Activated CD8-positive, alpha-beta T cell treated with anti-CD3 and anti-CD28 coated beads, Interleukin-2, amount 10 ng/mL, durations not matched to agents 7 days and 5 days (primary cell): Measurements from ENCODE around the gene SSMEM1. TPM values are rescaled to one million over a fixed set of nuclear protein-coding genes. Genes with fewer than 3 reads are reported as not detected.

Experiments used
- ATAC-seq: fragments of 150-1000 bp; cut with Tn5 transposase; one replicate; pipeline ENCODE4 v1.10.0; 2021; ENCODE audit warnings: moderate library complexity
- CTCF ChIA-PET: fragments of 350-600 bp; sonication (Branson Sonifier 250); formaldehyde crosslinking; loops from one replicate; lab custom pipeline; 2021; ENCODE audit warnings: antibody characterized with exemption; lab: Charles Lee
- POLR2A ChIA-PET: fragments of 350-600 bp; sonication (Branson Sonifier 250); formaldehyde crosslinking; loops from one replicate; lab custom pipeline; 2021; ENCODE audit warnings: antibody characterized with exemption; lab: Charles Lee
- DNase-seq: peaks from one replicate; pipeline ENCODE4 v3.0.0-alpha.2; 2020
- H3K27ac Mint-ChIP-seq: one replicate; pipeline ENCODE4 v1.8.0; 2021; ENCODE audit warnings: mild to moderate bottlenecking, mixed read lengths
- H3K27me3 Mint-ChIP-seq: one replicate; pipeline ENCODE4 v1.8.0; 2021; ENCODE audit warnings: low read depth, mixed read lengths
- H3K36me3 Mint-ChIP-seq: one replicate; pipeline ENCODE4 v1.8.0; 2021; ENCODE audit warnings: low read depth, mixed read lengths
- H3K4me1 Mint-ChIP-seq: one replicate; pipeline ENCODE4 v1.8.0; 2021; ENCODE audit warnings: low read depth, mixed read lengths
- H3K4me3 Mint-ChIP-seq: one replicate; pipeline ENCODE4 v1.8.0; 2021; ENCODE audit warnings: mild to moderate bottlenecking, mixed read lengths
- H3K9me3 Mint-ChIP-seq: one replicate; pipeline ENCODE4 v1.8.0; 2022; ENCODE audit warnings: mixed read lengths; ENCODE audit not compliant: insufficient read depth
- total RNA-seq, 2 experiments: library from RNA; stranded (reverse); gene quantifications; one replicate each; pipeline ENCODE4 v1.2.3, GENCODE V29; 2021

SSMEM1 gene
- total RNA-seq, 2 experiments from 2014 or later, result not detected

DNA sequence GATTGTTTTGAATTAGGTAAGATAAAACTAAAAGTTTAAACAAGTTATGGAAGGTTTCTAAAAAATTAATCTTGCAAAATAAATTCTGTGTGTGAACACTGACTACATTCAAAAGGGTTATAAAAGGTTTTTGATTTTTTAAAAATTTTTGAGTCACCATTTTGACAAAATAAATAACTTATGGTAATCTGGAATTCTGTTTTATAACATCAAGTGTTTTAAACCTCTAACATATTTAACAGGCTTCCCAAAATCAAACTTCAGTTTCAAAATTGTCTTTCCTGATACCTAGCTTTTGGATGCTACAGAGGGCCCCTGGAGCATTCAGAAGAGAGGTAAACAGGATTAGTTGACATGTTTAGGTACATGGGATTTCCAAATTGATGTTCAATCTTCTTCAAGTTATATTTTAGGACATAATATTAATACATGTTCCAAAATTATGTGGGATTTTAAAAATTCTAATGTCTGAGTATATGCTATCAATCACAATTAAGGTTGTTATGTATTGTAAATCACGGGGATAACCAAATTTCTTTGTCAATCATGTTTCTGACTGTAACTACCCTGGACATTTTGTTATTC is 50.9 kb downstream of the SSMEM1 start:
- Mint-ChIP-seq H3K4me3 (no peak overlapping the region), H3K27ac (no peak overlapping the region), H3K9me3 (peaks cover 6% of the 10 kb centered on the region), H3K27me3 (peaks cover 3% of the 10 kb centered on the region), H3K4me1 (no peaks in the 10 kb centered on the region), H3K36me3 (no peaks in the 10 kb centered on the region)
- CTCF ChIA-PET, result no interaction called here
- POLR2A ChIA-PET, result no interaction called here
- no peak for DNase-seq
- ATAC-seq, result no peak

- no peak for ATAC-seq
- POLR2A ChIA-PET, result no interaction called here
- H3K4me3 Mint-ChIP-seq, result no peak overlapping the region
- CTCF ChIA-PET, result interaction anchor here (0.7 kb wide), 1 partner anchor 287 kb away, joined by 3 read pairs; no protein-coding TSS in a partner anchor
- H3K27ac Mint-ChIP-seq, result no peak overlapping the region
- no peaks in the 10 kb centered on the region for H3K4me1 Mint-ChIP-seq
- no peaks in the 10 kb centered on the region for H3K36me3 Mint-ChIP-seq
- peaks cover 3% of the 10 kb centered on the region for H3K27me3 Mint-ChIP-seq
- peaks cover 6% of the 10 kb centered on the region for H3K9me3 Mint-ChIP-seq
- no peak for DNase-seq
Measured at GRCh38 chr7:130262448-130262847, 54.8 kb downstream of the SSMEM1 start.

DNA sequence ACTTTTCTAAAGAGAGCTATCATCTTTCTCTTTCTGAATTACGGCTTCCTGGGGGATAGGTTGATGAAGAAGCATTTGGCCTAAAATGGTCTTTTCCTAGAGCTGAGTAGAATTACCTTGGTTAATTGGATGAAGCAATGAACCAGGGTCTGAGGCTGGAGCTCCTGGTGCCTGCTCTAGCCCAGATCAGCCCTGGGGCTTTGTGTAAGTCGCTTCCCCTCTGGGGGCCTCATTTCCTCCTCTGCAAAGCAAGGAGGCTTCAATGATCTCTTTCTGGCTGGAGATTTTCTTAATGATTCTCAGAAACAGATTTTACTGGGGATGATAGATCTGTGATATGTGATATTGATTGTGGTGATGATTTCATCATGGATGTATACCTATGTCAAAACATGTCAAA is 55.5 kb downstream of the SSMEM1 start:
- Mint-ChIP-seq H3K27me3 (peaks cover 3% of the 10 kb centered on the region), H3K4me1 (no peaks in the 10 kb centered on the region), H3K4me3 (no peak overlapping the region), H3K27ac (no peak overlapping the region), H3K9me3 (peaks cover 6% of the 10 kb centered on the region), H3K36me3 (no peaks in the 10 kb centered on the region)
- DNase-seq (no peak), ATAC-seq (no peak)
- ChIA-PET CTCF (no interaction called here), POLR2A (no interaction called here)

Other genes starting within 250 kb of the SSMEM1 start
- gene ZC3HC1, start 156.5 kb upstream of the SSMEM1 start, total RNA-seq, result 10 to 100 TPM; 18.4 to 18.5 TPM
- gene KLHDC10, start 137.3 kb upstream of the SSMEM1 start, total RNA-seq, result 10 to 100 TPM; 15.7 to 18.1 TPM
- gene TMEM209, start 2.5 kb upstream of the SSMEM1 start, total RNA-seq, result 10 to 100 TPM; 40.2 to 43.4 TPM
- not detected for gene CPA2, start 59.0 kb downstream of the SSMEM1 start, total RNA-seq
- not detected for gene CPA4, start 85.3 kb downstream of the SSMEM1 start, total RNA-seq
- under 1 TPM in 1 of 2 experiments, not detected in 1; 0.31 TPM for gene CPA5, start 137.0 kb downstream of the SSMEM1 start, total RNA-seq
- not detected for gene CPA1, start 172.6 kb downstream of the SSMEM1 start, total RNA-seq
- gene CEP41, start 233.2 kb downstream of the SSMEM1 start, total RNA-seq, result 10 to 100 TPM; 27.6 to 31.1 TPM